NOMO-1 treated with DMSO at 0.1 percent for 48 hours (cell line): ENCODE data around the gene SDCBP2.

ENCODE experiments used
- DNase-seq: peaks from one replicate; lab custom pipeline; 2025; ENCODE audit not compliant: unreplicated experiment; lab: John Stamatoyannopoulos, UW

The SDCBP2 gene

DNA sequence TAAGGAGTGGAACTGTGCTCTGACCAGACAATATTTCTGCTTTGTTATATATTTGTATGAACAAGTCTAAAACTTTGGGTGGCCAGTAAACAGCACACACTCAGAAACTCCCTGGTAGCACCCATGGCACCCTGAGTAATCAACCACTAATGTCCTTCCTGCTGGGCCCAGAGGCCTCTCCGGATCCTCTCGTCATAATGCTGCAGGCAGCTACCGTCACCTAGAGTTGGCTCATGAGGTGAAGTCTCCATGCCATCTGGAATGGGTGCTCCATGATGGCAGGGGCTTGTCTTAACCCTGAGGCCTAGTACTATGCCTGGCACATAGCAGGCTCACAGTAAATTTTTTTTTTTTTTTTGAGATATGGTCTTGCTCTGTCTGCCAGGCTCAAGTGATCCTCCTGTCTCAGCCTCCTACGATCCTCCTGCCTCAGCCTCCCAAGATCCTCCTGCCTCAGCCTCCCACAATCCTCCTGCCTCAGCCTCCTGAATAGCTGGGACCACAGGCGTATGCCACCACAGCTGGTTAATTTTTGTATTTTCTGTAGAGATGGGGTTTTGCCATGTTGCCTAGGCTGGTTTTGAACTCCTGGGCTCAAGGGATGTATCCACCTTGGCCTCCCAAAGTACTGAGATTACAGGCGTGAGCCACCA lies 3.0 kb upstream of the SDCBP2 start:
- DNase-seq: no peak

DNA sequence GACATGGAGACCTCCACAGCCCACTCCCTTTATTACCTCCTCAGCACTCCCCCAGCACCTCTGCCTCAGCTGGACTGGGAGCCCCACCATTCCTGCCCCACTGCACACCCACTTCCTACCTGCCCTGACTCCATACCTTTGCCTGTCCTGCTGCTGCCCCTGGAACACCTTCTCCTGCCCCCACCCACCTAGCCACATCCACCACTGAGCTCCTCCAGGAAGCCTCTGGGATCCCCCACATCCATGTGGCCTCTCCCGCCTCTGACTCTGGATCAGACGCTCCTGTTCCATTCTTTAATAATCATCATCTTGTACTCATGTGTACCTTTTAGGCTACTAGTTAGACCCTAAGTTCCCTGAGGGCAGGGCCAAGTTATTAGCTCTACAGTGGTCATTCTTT lies 2.2 kb upstream of the SDCBP2 start:
- no peak for DNase-seq

DNA sequence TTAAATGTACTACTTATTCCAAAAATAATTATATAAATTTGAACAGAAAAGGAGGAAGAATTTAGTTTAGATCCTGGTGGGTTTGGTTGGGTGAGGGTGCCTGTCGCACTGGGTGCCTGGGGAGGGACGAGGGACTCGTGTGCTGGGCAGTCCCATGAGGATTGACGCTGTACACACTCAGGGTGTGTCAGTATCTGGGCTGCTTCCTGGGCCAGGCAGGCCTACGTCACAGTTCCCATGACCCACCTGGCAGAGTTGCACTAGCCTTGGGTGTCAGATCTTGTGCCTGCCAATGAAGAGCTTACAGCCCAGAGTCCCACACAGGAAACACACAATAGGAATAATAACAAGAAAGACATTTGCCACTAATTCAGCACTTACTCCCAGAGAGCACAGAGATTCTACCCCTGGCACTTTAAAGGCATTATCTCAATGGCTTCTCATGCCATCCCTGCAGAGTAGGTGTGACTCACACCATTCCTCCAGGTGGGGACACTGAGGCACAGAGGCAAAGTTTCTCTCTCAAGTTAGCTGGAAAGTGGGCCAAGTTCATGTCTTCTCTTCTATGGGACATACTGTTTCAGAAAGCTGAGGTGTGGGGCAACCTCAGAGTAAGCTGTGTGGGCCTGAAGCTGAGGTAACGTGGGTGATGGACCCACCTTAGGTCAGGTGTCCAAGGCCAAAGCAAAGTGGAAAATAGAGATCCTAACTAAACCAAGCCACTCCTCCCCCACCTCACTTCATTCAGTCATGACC lies 1.3 kb upstream of the SDCBP2 start:
- no peak for DNase-seq

DNA sequence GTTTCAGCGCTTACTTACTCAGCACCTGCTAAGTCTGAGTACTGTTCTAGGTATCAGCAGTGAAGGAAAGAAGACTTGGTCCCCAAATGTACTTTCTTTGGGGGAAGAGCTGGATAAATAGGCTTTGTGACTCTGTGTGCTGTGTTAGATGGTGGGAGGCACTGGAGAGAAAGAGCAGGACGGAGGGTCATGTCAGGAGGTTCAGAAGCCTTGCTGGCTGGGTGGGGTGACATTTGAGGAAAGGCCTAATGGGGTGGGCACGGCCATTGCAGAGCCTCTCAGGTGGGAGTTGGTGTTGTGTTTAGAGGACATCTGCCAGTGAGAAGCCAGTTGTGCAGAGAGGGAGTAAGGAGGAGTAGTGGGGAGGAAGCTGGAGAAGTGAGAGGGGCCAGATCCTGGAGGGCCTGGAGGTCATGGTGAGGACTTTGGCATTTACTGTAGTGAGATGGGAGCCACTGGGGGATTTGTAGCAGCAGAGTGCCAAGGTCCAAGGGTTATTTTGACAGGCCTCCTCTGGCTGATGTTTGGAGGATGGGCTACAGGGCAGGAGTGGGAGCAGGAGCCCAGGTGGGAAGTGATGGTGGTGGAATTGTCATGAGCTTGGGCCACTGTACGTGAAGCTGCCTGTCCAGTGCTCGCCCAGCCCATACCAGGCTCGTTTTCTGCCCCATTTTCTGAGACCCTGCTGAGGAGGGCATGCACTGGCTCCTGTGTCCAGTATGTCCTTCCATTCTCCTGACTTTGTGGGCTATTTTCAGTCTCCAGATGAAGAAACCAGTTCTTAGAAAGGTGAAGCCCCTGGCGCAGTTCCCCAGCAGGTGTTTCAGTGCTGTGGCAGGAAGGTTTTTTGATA lies 886 bp downstream of the SDCBP2 start:
- no peak for DNase-seq

DNA sequence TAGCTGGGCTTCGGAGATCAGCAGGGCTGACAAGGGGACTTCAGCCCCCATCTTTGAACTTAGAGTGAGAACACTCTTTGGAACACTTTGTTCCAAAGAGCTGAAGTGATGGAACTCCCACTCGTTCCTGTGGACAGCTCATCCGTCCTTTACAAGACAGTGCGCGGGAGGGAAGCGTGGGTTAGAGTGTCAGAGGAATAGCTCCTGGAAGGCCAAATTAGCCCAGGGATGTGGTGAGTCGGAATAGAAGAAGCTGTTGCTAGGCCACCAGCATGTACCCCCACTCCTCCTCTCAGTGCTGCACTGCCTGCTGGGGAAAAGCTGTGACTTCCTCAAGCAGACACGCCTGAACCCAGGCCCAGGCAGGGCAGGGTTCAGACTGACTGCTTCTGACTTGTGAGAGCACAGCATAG lies 1.7 kb downstream of the SDCBP2 start:
- no peak for DNase-seq

DNA sequence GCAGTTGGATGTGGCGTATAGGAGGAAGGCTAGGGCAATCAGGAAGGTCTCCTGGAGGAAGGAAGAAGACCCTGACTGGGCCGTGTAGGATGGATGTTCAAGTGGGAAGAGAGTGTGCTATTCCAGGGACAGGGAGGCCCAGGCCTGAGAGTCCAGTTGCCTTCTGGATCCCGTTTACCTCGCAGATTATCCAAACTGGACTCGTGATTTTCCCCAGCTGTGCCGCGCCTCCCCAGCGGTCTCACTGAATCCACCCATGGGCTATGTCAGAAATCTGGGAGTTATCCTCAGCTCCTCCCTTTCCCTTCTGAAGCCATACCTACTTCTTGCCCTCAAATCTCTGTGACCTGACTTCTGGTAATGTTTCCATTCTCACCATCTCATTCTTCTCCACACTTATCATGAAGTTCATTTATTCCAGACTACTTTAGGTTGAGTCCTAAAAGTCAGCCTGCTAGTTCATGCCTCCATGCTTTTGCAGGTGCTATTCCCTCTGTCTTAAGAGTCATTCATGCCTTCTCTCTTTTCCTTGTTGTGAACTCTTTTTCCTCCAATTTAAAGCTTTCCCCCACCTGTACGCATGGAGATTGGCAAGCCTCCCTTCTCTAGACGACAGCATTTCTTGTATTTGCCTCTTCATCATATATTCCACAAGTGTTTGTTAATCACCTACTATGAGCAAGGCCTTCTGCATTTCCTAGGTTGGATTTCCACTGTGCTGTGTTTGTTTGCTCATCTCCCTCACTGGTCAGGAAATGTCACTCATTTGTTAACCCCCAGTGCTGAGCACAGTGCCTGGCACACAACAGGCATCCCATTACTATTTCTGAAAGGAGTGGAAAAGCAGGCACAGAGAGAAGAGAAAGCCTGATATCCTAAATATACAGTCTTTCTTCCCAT lies 2.7 kb downstream of the SDCBP2 start:
- no peak for DNase-seq

DNA sequence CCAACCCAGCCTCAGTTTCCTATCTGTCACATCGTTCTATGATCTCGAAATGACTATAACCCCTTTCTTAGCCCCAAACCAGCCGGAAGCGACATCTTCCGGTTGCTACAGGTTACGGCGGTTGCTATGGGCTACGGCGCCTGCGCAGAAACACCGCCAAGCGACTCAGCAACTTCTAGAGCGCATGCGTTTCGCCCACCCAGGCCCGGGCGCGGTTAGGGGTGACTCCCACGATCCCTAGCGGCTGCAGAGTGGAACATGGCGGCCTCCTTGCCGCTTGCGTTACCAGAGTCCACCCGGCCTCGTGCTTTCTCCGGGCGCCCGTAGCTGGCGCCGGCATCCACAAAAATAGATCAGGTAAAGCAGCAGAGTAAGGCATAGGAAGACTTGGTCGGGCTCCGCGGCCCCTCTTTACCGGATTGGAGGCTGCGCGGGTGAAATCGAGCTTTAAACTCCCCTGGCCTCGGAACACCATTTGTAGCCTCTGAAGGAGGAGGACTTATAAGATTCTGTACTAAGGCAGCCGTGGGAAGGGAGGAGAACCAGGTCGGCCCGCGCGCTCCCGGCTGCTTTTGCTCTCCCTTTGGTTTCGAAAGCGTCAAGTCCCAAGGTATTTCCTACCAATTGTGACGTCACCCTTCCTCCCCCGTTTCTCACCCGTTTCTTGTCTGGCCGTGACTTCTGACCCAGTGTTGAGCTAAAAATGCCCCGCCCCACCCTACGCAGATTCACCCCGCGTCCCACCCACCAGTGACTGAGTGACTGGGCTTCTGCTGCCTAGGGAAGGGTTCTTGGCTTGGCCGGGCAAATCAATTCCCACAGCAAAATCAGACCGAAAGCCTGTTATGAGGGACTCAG lies 3.5 kb downstream of the SDCBP2 start:
- peak; percentile 93 for DNase-seq

DNA sequence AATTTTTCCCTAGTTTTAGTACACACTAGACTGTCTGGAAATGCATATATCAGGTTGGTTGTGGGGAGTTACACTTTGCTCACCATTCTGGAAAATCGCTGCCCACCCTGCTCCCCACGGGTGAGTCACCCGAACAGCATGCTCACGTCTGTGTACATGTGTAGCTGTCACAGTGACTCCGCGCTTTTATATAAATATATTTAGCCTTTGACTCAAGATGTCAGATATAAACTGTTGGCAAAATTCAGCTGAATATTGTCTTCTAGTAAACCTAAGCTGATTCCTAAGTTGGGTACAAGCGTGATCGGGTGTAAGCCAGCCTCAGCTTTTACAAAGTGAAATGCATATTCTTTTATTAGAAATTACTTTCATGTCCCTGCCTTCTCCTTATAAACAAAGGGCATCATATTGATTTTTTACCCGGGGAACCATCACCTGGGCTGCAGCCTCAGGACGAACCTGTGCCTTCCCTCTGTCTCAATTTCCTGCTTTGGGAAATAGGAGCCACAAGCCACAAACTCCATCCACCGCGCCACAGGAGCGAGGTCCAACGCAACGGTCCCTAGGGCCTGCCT lies 4.3 kb downstream of the SDCBP2 start:
- no peak for DNase-seq

DNA sequence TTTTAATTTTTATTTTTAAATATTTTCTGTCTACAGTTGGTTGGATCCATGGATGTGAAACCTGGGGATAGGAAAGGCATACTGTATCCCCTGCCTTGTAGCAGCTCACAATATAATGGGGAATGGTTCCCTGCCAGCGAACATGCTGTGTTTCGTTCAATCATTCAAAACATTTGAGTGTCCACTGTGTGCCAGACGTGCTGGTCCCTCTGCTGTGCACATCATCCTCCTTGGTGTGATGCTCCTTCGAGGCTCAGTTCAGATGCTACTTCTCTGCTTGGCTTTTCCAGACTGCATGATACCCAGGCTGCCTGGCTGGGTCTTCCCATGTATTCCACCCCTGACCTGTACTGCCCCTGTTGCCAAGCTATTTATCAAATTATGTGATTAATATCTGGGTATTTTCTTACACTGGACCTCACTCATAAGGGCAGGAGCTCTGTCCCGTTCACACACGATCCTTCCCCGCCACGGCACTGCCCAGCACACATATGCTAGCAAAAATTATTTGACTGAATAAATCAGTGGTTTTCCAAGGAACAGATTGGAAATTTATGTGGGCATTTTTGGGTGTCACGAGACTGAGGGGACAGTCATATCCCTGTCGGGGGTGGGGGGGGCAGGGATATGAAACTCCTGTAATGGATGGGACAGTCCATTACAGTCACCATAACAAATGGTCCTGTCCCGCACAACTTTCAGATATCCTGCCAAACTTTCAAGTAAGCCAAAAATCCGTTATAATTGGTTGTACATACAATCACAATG lies 4.9 kb downstream of the SDCBP2 start:
- DNase-seq: no peak

DNA sequence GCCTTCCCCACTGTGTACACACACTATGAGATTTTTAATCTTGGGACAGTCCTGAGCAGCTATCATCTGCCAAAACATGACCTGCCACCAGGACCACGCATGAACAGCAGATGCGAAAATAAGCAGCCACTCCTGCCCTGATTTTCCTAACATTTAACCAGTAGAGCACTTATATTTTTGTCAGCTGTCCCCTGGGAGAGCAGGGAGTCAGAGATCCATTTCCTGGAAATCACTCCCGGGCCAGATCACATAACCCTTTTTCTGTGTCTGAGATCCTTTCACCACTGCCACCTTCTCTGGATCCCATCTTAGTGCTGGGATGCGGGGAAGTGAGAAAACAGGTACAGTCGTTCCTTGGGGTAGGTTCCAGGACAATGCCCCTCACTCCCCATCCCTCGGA lies 5.7 kb downstream of the SDCBP2 start:
- no peak for DNase-seq

DNA sequence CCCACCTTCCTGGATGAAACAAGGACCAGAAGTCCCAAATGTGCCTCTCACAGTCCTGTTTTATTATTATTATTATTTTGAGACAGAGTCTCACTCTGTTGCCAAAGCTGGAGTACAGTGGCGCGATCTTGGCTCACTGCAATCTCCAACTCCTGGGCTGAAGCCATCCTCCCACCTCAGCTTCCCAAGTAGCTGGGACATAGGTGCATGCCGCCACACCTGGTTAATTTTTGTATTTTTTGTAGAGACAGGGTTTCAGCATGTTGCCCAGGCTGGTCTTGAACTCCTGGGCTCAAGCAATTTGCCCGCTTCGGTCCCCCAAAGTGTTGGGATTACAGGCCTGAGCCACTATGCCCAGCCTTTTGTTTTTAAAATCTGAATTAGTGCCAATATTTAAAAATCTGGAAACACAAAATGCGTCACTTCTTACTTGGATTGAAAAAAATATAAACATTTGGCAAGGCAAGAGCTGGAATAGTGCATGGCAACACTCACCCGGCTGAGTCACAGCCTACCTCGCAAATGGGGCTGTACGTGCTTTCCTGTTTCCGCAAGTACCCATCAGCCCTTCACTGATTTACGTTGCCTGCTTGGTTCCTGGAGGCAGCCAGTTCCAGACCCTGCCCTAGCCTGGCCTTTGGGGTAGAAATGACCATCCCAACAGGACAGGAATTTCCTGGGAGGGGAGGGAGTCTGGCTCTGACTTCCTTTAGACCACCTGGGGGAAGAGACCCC lies 6.3 kb downstream of the SDCBP2 start:
- DNase-seq: no peak

DNA sequence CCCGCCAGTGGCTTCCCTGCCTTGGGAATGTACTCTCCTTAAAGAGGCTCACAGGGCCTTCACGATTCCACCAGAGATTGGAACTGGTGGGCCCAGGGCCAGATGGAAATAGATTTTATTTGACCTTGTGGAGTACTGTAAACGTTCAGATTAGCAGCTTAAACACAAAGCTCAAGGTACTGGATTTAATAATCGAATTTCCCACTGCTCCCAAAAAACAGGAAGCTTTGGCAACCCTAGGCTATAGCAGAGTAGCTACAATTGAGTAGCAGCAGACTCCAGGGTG lies 7.3 kb downstream of the SDCBP2 start:
- DNase-seq: no peak

DNA sequence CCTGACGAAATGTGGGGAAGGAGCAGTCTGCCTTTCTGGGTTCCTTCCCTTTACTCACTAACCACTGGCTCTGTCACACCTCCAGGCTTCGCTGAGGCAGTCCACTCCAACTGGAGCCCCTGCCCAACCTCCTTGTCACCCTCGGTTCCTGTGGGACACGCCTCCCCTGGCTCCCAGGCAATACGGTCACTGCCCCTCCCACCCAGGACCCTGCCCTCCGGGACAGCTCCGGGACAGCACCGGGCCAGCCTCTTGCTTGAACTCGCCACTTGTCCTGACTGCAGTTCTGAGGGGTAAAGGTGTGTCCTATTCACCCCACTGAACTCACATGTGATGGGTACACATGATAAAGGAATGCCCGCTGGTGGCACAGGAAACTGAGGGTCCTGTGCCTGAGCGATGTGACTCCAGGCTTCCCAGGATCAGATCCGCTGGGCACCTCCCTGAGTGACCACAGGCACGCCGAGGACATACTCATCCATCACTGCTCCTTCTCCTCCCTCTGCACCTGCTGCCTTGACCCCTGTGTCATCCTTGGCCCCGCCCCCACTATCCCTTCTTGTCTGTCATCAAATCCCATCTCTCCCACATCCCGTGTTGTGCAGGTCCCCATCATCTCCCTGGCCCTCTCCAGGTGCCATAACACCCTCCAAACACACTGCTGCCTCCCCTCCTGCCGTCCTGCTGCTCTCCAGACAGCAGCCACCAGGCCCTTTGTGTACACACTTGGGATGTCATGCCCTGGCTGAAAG lies 7.9 kb downstream of the SDCBP2 start:
- no peak for DNase-seq

DNA sequence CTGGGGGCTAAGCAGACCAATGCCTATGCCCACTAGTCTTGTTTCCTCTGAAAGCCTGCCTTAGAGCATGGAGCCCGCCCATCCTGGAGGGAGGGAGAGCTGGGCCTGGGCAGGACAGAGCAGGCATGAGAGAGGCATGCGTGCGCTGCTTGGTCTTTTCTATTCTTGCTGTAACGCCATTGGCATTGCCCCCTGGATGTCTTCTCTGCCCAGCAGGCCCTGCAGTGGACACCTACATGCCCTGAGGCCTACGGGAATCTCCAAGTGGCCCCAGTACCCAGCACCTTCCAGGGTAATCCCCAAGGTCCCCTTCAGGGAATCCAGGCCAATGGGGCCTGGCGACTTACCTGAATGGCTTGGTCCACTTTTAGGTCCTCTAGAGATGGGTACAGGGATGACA lies 8.9 kb downstream of the SDCBP2 start:
- no peak for DNase-seq

DNA sequence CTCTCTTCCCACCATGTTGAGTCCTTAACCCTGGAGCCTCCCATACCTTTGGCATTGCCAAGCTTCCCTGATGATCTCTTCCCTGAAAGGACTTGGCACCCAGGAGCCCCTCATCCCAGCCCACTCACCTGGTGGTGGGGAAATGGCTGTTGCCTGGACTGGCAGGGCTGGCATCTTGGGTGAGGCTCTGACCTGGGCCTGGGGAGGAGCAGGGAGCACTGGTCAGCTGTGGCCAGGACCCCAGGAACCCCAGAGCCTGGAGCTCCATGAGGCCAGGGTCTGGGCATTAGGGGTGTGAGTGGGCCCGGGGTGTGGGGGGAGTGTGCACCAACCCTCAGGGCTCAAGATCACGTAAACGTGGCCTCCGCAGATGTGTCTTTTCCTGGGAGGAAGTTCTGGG lies 9.5 kb downstream of the SDCBP2 start:
- DNase-seq: no peak

DNA sequence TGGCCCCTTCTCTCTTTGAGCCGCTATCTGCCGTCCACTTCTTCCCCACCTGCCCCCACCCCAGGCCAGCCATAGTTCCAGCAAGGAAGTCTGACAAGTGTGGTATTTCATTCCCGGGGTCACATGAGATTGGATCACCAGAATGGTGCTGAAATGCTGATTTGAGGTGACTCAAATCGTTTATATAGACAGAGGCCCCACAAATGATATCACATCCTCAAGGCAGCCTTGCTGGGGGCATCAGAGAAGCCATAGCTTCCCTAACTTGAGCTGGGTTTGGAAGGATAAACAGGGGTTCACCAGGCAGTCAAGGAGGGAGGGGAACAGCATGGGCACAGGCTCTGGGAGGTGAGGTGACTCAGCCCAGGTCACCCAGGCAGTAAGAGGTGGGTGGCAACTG lies 9.9 kb downstream of the SDCBP2 start:
- DNase-seq: no peak

DNA sequence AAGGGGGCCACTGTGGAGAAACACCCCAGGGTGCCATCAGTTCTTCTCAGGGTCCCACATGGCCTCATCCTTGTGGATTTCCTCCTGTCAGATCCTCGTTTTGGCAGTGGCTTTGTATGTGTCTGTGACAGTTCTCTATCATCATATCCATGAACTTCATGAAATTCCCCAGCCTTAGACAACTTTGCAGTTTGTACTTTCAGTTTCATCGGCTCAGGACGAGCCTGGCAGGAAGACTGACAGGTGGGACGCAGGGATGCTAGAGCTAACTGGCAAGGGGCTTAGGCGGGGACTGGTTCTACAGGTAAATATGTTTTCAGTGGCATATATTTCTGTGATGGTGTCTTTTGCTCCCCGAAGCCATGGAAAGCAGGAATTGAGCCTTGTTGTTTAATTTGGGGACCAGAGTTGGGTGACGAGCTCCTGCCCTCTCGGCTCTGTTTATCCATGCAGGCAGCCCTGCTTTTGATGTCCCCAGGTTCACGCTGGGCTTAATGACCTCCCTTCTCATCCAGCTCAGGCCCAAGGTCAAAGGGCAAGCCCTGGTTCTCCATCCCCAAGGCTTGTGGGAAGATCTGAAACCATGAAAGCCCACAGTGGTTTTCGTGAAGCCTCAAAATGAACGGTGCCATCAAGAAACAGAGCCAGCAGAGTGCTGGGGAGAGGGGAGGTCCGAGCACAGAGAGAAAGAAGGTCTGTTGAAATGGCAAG lies 11.2 kb downstream of the SDCBP2 start:
- no peak for DNase-seq
